ENCODE data around the gene ABCC2.
"Not testable (repeated sequence)": the region's sequence is repeated elsewhere in the genome, so short reads cannot be mapped to it uniquely, and the experiment has no call there.

Gene ABCC2

GRCh38 chr10:99782447-99783286, at the start of gene ABCC2:
Gene ABCC2, plus strand, starts transcription at chr10:99782640. Its CDS starts 205 bp downstream, at chr10:99782845.
- no peak for DNase-seq (ENCODE audit: low read depth)

GRCh38 chr10:99733366-99733765, 49.1 kb upstream of the ABCC2 start:
- DNase-seq (ENCODE audit: low read depth), result no peak

- not testable (repeated sequence) for DNase-seq (ENCODE audit: low read depth)
Observed at GRCh38 chr10:99734111-99734510, 48.3 kb upstream of the ABCC2 start.

GRCh38 chr10:99740260-99740659, 42.2 kb upstream of the ABCC2 start:
- no peak for DNase-seq (ENCODE audit: low read depth)

- peak; percentile 21 for DNase-seq (ENCODE audit: low read depth)
Observed at GRCh38 chr10:99740933-99741559, 41.4 kb upstream of the ABCC2 start.

- peak; percentile 79 for DNase-seq (ENCODE audit: low read depth)
Observed at GRCh38 chr10:99742254-99742653, 40.2 kb upstream of the ABCC2 start.

- peak; percentile 77 for DNase-seq (ENCODE audit: low read depth)
Observed at GRCh38 chr10:99742701-99743100, 39.7 kb upstream of the ABCC2 start.

GRCh38 chr10:99743841-99744240, 38.6 kb upstream of the ABCC2 start:
- peak; percentile 43 for DNase-seq (ENCODE audit: low read depth)

GRCh38 chr10:99746166-99746565, 36.3 kb upstream of the ABCC2 start:
- DNase-seq (ENCODE audit: low read depth), result not testable (repeated sequence)

- DNase-seq (ENCODE audit: low read depth), result no peak
Observed at GRCh38 chr10:99748823-99749451, 33.5 kb upstream of the ABCC2 start.

GRCh38 chr10:99750641-99751040, 31.8 kb upstream of the ABCC2 start:
- no peak for DNase-seq (ENCODE audit: low read depth)

GRCh38 chr10:99754670-99755069, 27.8 kb upstream of the ABCC2 start:
- no peak for DNase-seq (ENCODE audit: low read depth)

GRCh38 chr10:99756159-99756558, 26.3 kb upstream of the ABCC2 start:
- DNase-seq (ENCODE audit: low read depth), result no peak

- DNase-seq (ENCODE audit: low read depth), result no peak
Observed at GRCh38 chr10:99758211-99758891, 24.1 kb upstream of the ABCC2 start.

GRCh38 chr10:99760321-99760720, 22.1 kb upstream of the ABCC2 start:
- DNase-seq (ENCODE audit: low read depth), result no peak

- DNase-seq (ENCODE audit: low read depth), result peak; percentile 16
Observed at GRCh38 chr10:99761365-99761764, 21.1 kb upstream of the ABCC2 start.

- no peak for DNase-seq (ENCODE audit: low read depth)
Observed at GRCh38 chr10:99765672-99766301, 16.7 kb upstream of the ABCC2 start.

- no peak for DNase-seq (ENCODE audit: low read depth)
Observed at GRCh38 chr10:99766302-99766681, 16.1 kb upstream of the ABCC2 start.

- no peak for DNase-seq (ENCODE audit: low read depth)
Observed at GRCh38 chr10:99767901-99768300, 14.5 kb upstream of the ABCC2 start.

GRCh38 chr10:99768556-99768955, 13.9 kb upstream of the ABCC2 start:
- DNase-seq (ENCODE audit: low read depth), result peak; percentile 45

GRCh38 chr10:99769706-99770105, 12.7 kb upstream of the ABCC2 start:
- peak; percentile 9 for DNase-seq (ENCODE audit: low read depth)
